Testis (tissue), 2 donors: ENCODE measurements around the gene CDK13.
"Not testable (repeated sequence)": the region's sequence is repeated elsewhere in the genome, so short reads cannot be mapped to it uniquely, and the experiment has no call there.

Experiments
- POLR2A ChIP-seq: fragments of 450-650 bp; IDR thresholded peaks from one replicate; pipeline ENCODE4 v1.6.1; 2017; ENCODE audit warnings: antibody characterized with exemption, mild to moderate bottlenecking, moderate library complexity
- TF ChIP-seq, protein P1 (sequence below), 3 experiments: fragments of 450-650 bp in 2 of 3; fragments of 200-600 bp in 1 of 3; sonication (generic) in 1 of 3; IDR thresholded peaks; one replicate each; pipeline ENCODE4 v1.5.1; 2016 to 2019; ENCODE audit warnings: antibody characterized with exemption in 3 of 3, mild to moderate bottlenecking in 2 of 3, moderate library complexity in 1 of 3

DNA sequence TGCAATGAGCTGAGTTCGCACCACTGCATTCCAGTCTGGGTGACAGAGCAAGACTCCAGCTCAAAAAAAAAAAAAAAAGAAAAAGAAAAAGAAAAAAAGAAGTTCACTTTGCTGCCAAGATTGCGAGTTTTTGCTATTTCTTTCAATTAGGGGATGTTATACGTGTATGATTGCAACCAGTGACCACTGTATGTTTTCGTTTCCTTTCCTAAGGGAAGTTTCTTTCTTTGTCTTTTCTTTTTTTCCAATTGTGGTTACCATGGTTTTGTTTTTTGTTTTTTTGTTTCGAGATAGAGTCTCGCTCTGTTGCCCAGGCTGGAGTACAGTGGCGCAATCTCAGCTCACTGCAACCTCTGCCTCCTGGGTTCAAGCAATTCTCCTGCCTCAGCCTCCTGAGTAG lies 168.1 kb downstream of the CDK13 start:
- TF ChIP-seq, protein P1, sequence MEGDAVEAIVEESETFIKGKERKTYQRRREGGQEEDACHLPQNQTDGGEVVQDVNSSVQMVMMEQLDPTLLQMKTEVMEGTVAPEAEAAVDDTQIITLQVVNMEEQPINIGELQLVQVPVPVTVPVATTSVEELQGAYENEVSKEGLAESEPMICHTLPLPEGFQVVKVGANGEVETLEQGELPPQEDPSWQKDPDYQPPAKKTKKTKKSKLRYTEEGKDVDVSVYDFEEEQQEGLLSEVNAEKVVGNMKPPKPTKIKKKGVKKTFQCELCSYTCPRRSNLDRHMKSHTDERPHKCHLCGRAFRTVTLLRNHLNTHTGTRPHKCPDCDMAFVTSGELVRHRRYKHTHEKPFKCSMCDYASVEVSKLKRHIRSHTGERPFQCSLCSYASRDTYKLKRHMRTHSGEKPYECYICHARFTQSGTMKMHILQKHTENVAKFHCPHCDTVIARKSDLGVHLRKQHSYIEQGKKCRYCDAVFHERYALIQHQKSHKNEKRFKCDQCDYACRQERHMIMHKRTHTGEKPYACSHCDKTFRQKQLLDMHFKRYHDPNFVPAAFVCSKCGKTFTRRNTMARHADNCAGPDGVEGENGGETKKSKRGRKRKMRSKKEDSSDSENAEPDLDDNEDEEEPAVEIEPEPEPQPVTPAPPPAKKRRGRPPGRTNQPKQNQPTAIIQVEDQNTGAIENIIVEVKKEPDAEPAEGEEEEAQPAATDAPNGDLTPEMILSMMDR (IDR thresholded peaks at IDR 0.05) = not testable (repeated sequence)
- not testable (repeated sequence) for TF ChIP-seq POLR2A
